ENCODE results near the gene PCDH10. TPM values are rescaled to one million over a fixed set of nuclear protein-coding genes. Genes with fewer than 3 reads are reported as not detected.
"Not testable (repeated sequence)": the region's sequence is repeated elsewhere in the genome, so short reads cannot be mapped to it uniquely, and the experiment has no call there.

PCDH10 gene
- polyA plus RNA-seq, 1 donor, result 1.9 TPM

DNA sequence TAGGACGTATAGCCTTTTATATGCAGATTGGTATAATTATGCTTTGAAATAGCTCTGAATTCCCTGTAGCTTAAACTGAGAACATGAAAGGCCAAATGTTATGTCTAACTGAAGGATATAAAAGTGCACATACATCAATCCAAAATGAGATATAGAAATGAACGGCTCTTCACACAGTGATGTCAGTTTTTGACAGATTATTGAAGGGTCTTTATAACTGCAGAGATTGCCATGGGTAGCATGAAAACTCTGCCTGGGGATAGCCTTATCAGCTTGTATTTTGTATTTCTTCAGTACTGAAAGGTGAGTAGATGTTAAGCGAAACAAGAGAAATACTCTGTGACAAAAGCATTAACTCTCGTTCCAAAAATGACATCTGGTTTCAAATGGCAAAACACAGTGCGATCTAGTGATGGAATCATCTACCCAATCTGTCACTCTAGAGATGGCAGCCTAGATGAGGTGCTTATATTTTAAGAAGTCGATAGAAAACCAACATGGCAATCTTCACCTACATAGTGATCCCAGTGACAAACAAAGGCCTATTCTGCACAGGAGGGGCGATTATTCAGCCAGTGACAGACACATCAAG lies 59.7 kb downstream of the PCDH10 start:
- Histone ChIP-seq H3K9me3 (ENCODE audit: control insufficient read depth, low read depth, low read length) (no peaks in the 10 kb centered on the region), H3K4me3 (ENCODE audit: low read length) (no peak overlapping the region), H3K27me3 (ENCODE audit: control insufficient read depth, insufficient read depth, low read length) (no peaks in the 10 kb centered on the region), H3K36me3 (ENCODE audit: control insufficient read depth, insufficient read depth, low read length) (no peaks in the 10 kb centered on the region), H3K27ac (ENCODE audit: low read length) (no peak overlapping the region), H3K4me1 (ENCODE audit: control insufficient read depth, insufficient read depth, low read length) (no peaks in the 10 kb centered on the region)
- WGBS (ENCODE audit: insufficient coverage, low lambda C conversion rate), result no CpG with 5 or more reads among the region's 7 CpGs
- no peak for DNase-seq

DNA sequence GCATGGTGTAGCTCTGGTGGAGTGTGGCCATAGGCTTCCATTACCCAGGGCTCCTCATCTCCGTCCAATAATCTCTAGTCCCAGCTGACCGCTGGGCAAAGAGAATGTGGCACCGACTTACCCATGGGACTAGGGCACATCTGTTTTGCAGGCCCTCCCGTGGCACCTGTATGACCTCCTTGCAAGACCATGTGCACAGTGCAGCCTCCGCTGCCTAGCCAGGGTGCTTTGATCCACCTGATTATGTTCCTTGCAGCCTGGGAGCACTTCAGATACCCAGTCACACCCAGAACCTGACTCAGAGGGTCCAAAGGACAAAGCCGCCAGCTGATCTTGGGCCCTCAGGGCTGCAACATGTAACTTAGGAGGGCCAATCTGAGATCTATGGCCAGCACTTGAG lies 84.8 kb downstream of the PCDH10 start:
- H3K4me1 ChIP-seq (ENCODE audit: control insufficient read depth, insufficient read depth, low read length), result no peaks in the 10 kb centered on the region
- H3K27ac ChIP-seq (ENCODE audit: low read length), result no peak overlapping the region
- H3K36me3 ChIP-seq (ENCODE audit: control insufficient read depth, insufficient read depth, low read length), result no peaks in the 10 kb centered on the region
- no peaks in the 10 kb centered on the region for H3K9me3 ChIP-seq (ENCODE audit: control insufficient read depth, low read depth, low read length)
- no peaks in the 10 kb centered on the region for H3K27me3 ChIP-seq (ENCODE audit: control insufficient read depth, insufficient read depth, low read length)
- DNase-seq, result no peak
- H3K4me3 ChIP-seq (ENCODE audit: low read length), result no peak overlapping the region
- no CpG with 5 or more reads among the region's 6 CpGs for WGBS (ENCODE audit: insufficient coverage, low lambda C conversion rate)

DNA sequence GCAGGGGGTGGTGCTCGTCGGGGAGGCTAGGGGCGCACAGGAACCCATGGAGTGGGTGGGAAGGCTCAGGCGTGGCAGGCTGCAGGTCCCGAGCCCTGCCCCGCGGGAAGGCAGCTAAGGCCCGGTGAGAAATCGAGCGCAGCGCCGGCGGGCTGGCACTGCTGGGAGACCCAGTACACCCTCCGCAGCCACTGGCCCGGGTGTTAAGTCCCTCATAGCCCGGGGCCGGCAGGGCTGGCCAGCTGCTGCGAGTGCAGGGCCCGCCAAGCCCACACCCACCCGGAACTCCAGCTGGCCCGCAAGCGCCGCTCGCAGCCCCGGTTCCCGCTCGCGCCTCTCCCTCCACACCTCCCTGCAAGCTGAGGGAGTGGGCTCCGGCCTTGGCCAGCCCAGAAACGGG lies 91.4 kb downstream of the PCDH10 start:
- WGBS (ENCODE audit: insufficient coverage, low lambda C conversion rate), result no CpG with 5 or more reads among the region's 30 CpGs
- not testable (repeated sequence) for H3K27me3 ChIP-seq (ENCODE audit: control insufficient read depth, insufficient read depth, low read length); H3K4me1 ChIP-seq (ENCODE audit: control insufficient read depth, insufficient read depth, low read length); H3K9me3 ChIP-seq (ENCODE audit: control insufficient read depth, low read depth, low read length); DNase-seq; H3K4me3 ChIP-seq (ENCODE audit: low read length); H3K36me3 ChIP-seq (ENCODE audit: control insufficient read depth, insufficient read depth, low read length); H3K27ac ChIP-seq (ENCODE audit: low read length)
